Astrocyte (in vitro differentiated cells and primary cell): Measurements from ENCODE around the gene CCZ1B. TPM values are rescaled to one million over a fixed set of nuclear protein-coding genes. Genes with fewer than 3 reads are reported as not detected.

Experiments used
- total RNA-seq: library from RNA; stranded (reverse); gene quantifications from 2 replicates; pipeline ENCODE4 v1.2.1, GENCODE V29; 2021

The CCZ1B gene
- total RNA-seq, 1 donor from 2014 or later = 54.4 TPM

Other genes starting within 250 kb of the CCZ1B start
- 33.2 and 36.0 TPM in 2 replicates for gene ZDHHC4, start 248.8 kb downstream of the CCZ1B start, total RNA-seq
- 18.6 and 20.9 TPM in 2 replicates for gene INTS15, start 236.3 kb downstream of the CCZ1B start, total RNA-seq
- gene ZNF853, start 210.7 kb downstream of the CCZ1B start, total RNA-seq = 4.9 and 5.0 TPM in 2 replicates
- 20.5 and 22.8 TPM in 2 replicates for gene ZNF316, start 189.0 kb downstream of the CCZ1B start, total RNA-seq
- 19.0 and 21.1 TPM in 2 replicates for gene ZNF12, start 119.3 kb downstream of the CCZ1B start, total RNA-seq
- gene RSPH10B2, start 72.2 kb downstream of the CCZ1B start, total RNA-seq = 0.29 and 0.59 TPM in 2 replicates